Measurements from ENCODE around the gene OMD.

The OMD gene

GRCh38 chr9:92429836-92430235 lies 5.6 kb upstream of the OMD start:
- Histone ChIP-seq H3K27ac (no peak overlapping the region), H3K27me3 (ENCODE audit: insufficient read depth, low read depth) (no peaks in the 10 kb centered on the region), H3K4me3 (IDR thresholded peaks at IDR 0.05; ENCODE audit: insufficient read depth, low read depth, low read length) (no peak overlapping the region), H3K36me3 (ENCODE audit: insufficient read depth) (no peaks in the 10 kb centered on the region), H3K4me1 (ENCODE audit: low read depth, poor library complexity, severe bottlenecking) (no peaks in the 10 kb centered on the region), H3K4me2 (no peak overlapping the region), H3K79me2 (ENCODE audit: insufficient read depth, low read depth) (no peaks in the 10 kb centered on the region), H2AFZ (ENCODE audit: low read depth) (no peak overlapping the region), H3K9ac (no peak overlapping the region), H4K20me1 (ENCODE audit: insufficient read depth) (no peaks in the 10 kb centered on the region)
- TF ChIP-seq CTCF (conservative IDR thresholded peaks at IDR 0.05; ENCODE audit: low read depth, low read length) = no peak

DNA sequence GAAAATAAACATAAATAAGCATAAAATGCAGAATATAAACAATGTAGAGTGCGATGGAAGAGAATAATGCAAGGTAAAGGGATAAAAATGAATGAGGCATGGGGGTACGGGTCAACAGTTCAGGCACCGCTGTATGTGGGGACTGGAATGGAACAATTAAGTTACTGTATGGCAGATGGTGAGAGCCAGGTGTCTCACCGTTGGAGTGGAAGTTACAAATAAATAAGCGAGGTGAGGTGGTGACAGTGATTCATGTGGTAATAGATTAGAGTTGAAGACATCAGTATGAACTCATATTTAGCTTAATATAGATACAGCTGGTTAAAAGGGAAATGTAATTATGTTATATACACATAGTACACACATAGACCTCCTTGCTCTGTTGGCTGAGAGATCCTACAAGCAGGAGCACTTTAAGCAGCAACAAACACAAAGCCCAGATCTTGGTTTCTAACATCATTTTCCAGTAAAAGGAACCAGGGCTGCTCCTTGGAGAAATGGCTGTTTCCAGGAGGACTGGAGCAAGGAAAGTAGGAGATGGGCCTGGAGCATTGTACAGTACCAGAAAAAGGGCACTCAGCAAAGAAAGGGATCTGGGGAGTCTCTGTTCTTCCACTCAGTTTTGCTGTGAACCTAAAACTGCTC lies 2.4 kb upstream of the OMD start:
- Histone ChIP-seq H2AFZ (ENCODE audit: low read depth) (no peak overlapping the region), H3K27me3 (ENCODE audit: insufficient read depth, low read depth) (no peaks in the 10 kb centered on the region), H3K27ac (no peak overlapping the region), H3K4me1 (ENCODE audit: low read depth, poor library complexity, severe bottlenecking) (peaks cover 11% of the 10 kb centered on the region), H3K79me2 (ENCODE audit: insufficient read depth, low read depth) (no peaks in the 10 kb centered on the region), H3K36me3 (ENCODE audit: insufficient read depth) (no peaks in the 10 kb centered on the region), H3K4me2 (no peak overlapping the region), H3K9ac (no peak overlapping the region), H4K20me1 (ENCODE audit: insufficient read depth) (no peaks in the 10 kb centered on the region), H3K4me3 (IDR thresholded peaks at IDR 0.05; ENCODE audit: insufficient read depth, low read depth, low read length) (no peak overlapping the region)
- TF ChIP-seq CTCF (conservative IDR thresholded peaks at IDR 0.05; ENCODE audit: low read depth, low read length) = no peak

GRCh38 chr9:92425474-92425873 lies 1.2 kb upstream of the OMD start:
- H3K4me2 ChIP-seq = no peak overlapping the region
- H3K9ac ChIP-seq = no peak overlapping the region
- H3K4me3 ChIP-seq (IDR thresholded peaks at IDR 0.05; ENCODE audit: insufficient read depth, low read depth, low read length) = no peak overlapping the region
- H4K20me1 ChIP-seq (ENCODE audit: insufficient read depth) = no peaks in the 10 kb centered on the region
- H3K36me3 ChIP-seq (ENCODE audit: insufficient read depth) = no peaks in the 10 kb centered on the region
- no peak overlapping the region for H3K27ac ChIP-seq
- no peak for TF ChIP-seq CTCF (conservative IDR thresholded peaks at IDR 0.05; ENCODE audit: low read depth, low read length)
- H3K27me3 ChIP-seq (ENCODE audit: insufficient read depth, low read depth) = no peaks in the 10 kb centered on the region
- H3K4me1 ChIP-seq (ENCODE audit: low read depth, poor library complexity, severe bottlenecking) = peaks cover 11% of the 10 kb centered on the region
- no peaks in the 10 kb centered on the region for H3K79me2 ChIP-seq (ENCODE audit: insufficient read depth, low read depth)
- no peak overlapping the region for H2AFZ ChIP-seq (ENCODE audit: low read depth)

DNA sequence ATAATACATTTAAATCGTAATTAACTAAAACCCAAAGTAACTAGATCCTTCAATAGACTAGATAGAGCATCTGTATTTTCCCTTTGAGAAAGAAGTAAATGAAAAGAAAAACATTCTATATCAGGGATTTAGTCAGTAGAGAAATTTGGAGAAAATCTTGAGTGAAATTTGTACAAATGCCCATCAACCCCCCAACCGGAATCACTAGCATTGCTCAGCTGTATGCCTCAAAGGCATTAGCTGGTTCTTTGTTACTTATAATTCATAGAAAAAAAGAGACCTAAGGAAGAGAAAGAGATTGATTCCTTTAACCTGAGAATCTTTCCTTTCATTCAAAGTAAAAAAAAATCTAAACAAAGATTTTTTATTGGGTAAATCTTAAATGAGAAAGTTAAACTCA lies 659 bp downstream of the OMD start:
- no peak overlapping the region for H3K9ac ChIP-seq
- H3K4me2 ChIP-seq = peak overlapping the region; percentile 37; the same call in 1 of the 2 replicates
- H3K27me3 ChIP-seq (ENCODE audit: insufficient read depth, low read depth) = no peaks in the 10 kb centered on the region
- no peaks in the 10 kb centered on the region for H3K79me2 ChIP-seq (ENCODE audit: insufficient read depth, low read depth)
- H3K36me3 ChIP-seq (ENCODE audit: insufficient read depth) = no peaks in the 10 kb centered on the region
- H2AFZ ChIP-seq (ENCODE audit: low read depth) = no peak overlapping the region
- no peak overlapping the region for H3K27ac ChIP-seq
- H3K4me3 ChIP-seq (IDR thresholded peaks at IDR 0.05; ENCODE audit: insufficient read depth, low read depth, low read length) = no peak overlapping the region
- peaks cover 11% of the 10 kb centered on the region for H3K4me1 ChIP-seq (ENCODE audit: low read depth, poor library complexity, severe bottlenecking)
- H4K20me1 ChIP-seq (ENCODE audit: insufficient read depth) = no peaks in the 10 kb centered on the region
- TF ChIP-seq CTCF (conservative IDR thresholded peaks at IDR 0.05; ENCODE audit: low read depth, low read length) = no peak

Data from KMS-11 (cell line).